GM23338 (cell line): ENCODE measurements around the gene KLRG1. TPM values are rescaled to one million over a fixed set of nuclear protein-coding genes. Genes with fewer than 3 reads are reported as not detected.

Source experiments
- ATAC-seq: fragments of 200-7000 bp; cut with Tn5 transposase; 3 replicates; pipeline ENCODE4 v1.9.1; 2020
- DNase-seq: peaks from one replicate; pipeline ENCODE4 v3.0.0-alpha.2; 2015; ENCODE audit warnings: low spot score
- H2AFZ ChIP-seq: fragments of 200-600 bp; sonication (generic); 2 replicates; pipeline ENCODE4 v1.8.0; 2016; ENCODE audit warnings: antibody characterized with exemption, mild to moderate bottlenecking, moderate library complexity
- H3F3A ChIP-seq: fragments of 200-600 bp; sonication (generic); replicated peaks from 2 replicates; pipeline ENCODE4 v1.8.0; 2017; ENCODE audit warnings: antibody characterized with exemption, mixed run types, low read depth
- H3K27ac ChIP-seq: fragments of 200-600 bp; sonication (generic); 2 replicates; pipeline ENCODE4 v1.6.1; 2016; ENCODE audit warnings: low read depth
- H3K27me3 ChIP-seq: fragments of 200-600 bp; sonication (generic); 2 replicates; pipeline ENCODE4 v1.8.0; 2016; ENCODE audit warnings: mild to moderate bottlenecking, mixed run types, moderate library complexity; ENCODE audit not compliant: insufficient read depth
- H3K36me3 ChIP-seq: fragments of 200-600 bp; sonication (generic); 2 replicates; pipeline ENCODE4 v1.8.0; 2016; ENCODE audit warnings: mild to moderate bottlenecking; ENCODE audit not compliant: insufficient read depth
- H3K4me1 ChIP-seq: fragments of 200-600 bp; sonication (generic); 2 replicates; pipeline ENCODE4 v1.8.0; 2016; ENCODE audit warnings: mild to moderate bottlenecking, moderate library complexity; ENCODE audit not compliant: insufficient read depth
- H3K4me2 ChIP-seq: fragments of 200-600 bp; sonication (generic); 2 replicates; pipeline ENCODE4 v1.7.1; 2017; ENCODE audit warnings: mixed run types
- H3K4me3 ChIP-seq: fragments of 200-600 bp; sonication (generic); 2 replicates; pipeline ENCODE4 v1.6.1; 2016; ENCODE audit warnings: mixed run types
- H3K79me2 ChIP-seq: fragments of 200-600 bp; sonication (generic); replicated peaks from 2 replicates; pipeline ENCODE4 v1.8.0; 2017; ENCODE audit warnings: mild to moderate bottlenecking; ENCODE audit not compliant: insufficient read depth
- H3K9me2 ChIP-seq: fragments of 200-600 bp; sonication (generic); 2 replicates; pipeline ENCODE4 v1.8.0; 2017; ENCODE audit not compliant: insufficient read depth
- H4K20me1 ChIP-seq: fragments of 200-600 bp; sonication (generic); replicated peaks from 2 replicates; pipeline ENCODE4 v1.8.0; 2017; ENCODE audit warnings: mild to moderate bottlenecking; ENCODE audit not compliant: insufficient read depth
- H3K27ac Mint-ChIP-seq: 2 replicates; pipeline ENCODE4 v1.8.0; 2020; ENCODE audit warnings: inconsistent platforms, mild to moderate bottlenecking, moderate library complexity, mixed read lengths
- H3K27me3 Mint-ChIP-seq: 3 replicates; pipeline ENCODE4 v1.8.0; 2022; ENCODE audit warnings: low read depth, mild to moderate bottlenecking, moderate library complexity, mixed read lengths, inconsistent platforms; ENCODE audit not compliant: insufficient read depth, poor library complexity
- H3K36me3 Mint-ChIP-seq: 3 replicates; pipeline ENCODE4 v1.8.0; 2021; ENCODE audit warnings: low read depth, mild to moderate bottlenecking, inconsistent platforms, moderate library complexity, mixed read lengths
- H3K4me1 Mint-ChIP-seq: 3 replicates; pipeline ENCODE4 v1.8.0; 2020; ENCODE audit warnings: mild to moderate bottlenecking, inconsistent platforms, mixed read lengths
- H3K4me3 Mint-ChIP-seq: 3 replicates; pipeline ENCODE4 v1.8.0; 2021; ENCODE audit warnings: moderate library complexity, mild to moderate bottlenecking, inconsistent platforms, mixed read lengths
- H3K9me3 Mint-ChIP-seq: 3 replicates; pipeline ENCODE4 v1.8.0; 2020; ENCODE audit warnings: moderate library complexity, mild to moderate bottlenecking, inconsistent platforms, mixed read lengths
- CREB1 ChIP-seq: fragments of 250-450 bp; sonication (Bioruptor Pico); IDR thresholded peaks from 2 replicates; pipeline ENCODE4 v1.5.0; 2020; ENCODE audit warnings: low read depth, mild to moderate bottlenecking, moderate library complexity
- EZH2 ChIP-seq: fragments of 200-600 bp; sonication (generic); IDR thresholded peaks from one replicate; pipeline ENCODE4 v1.8.0; 2017; ENCODE audit warnings: antibody characterized with exemption, mild to moderate bottlenecking, low read depth; ENCODE audit not compliant: unreplicated experiment
- EZH2phosphoT487 ChIP-seq: fragments of 200-600 bp; sonication (generic); IDR thresholded peaks from one replicate; pipeline ENCODE4 v1.8.1; 2018; ENCODE audit warnings: antibody characterized with exemption; ENCODE audit not compliant: unreplicated experiment
- JUNB ChIP-seq: IDR thresholded peaks from one replicate; pipeline ENCODE4 v1.6.1; 2016; ENCODE audit warnings: antibody characterized with exemption; ENCODE audit not compliant: unreplicated experiment
- POLR2AphosphoS5 ChIP-seq: IDR thresholded peaks from 2 replicates; pipeline ENCODE4 v1.6.1; 2016; ENCODE audit warnings: antibody characterized with exemption, low read depth
- STAT1 ChIP-seq: IDR thresholded peaks from one replicate; pipeline ENCODE4 v1.6.1; 2016; ENCODE audit warnings: antibody characterized with exemption; ENCODE audit not compliant: unreplicated experiment
- ZNF114 ChIP-seq: fragments of 250-450 bp; sonication (Bioruptor Pico); IDR thresholded peaks from 2 replicates; pipeline ENCODE4 v1.5.0; 2020; ENCODE audit warnings: mild to moderate bottlenecking, moderate library complexity
- polyA plus RNA-seq: library from polyadenylated mRNA; unstranded; fragments of >200 nt; fragmentation: Nextera tagmentation; extraction: Ambion mirVana; gene quantifications from 2 replicates; pipeline ENCODE4 v1.2.1, GENCODE V29; 2016
- total RNA-seq: library from RNA; depleted of rRNA; stranded (reverse); fragments of >200 nt; shearing (Covaris generic); gene quantifications from 2 replicates; pipeline ENCODE4 v1.2.3, GENCODE V29; 2014
- TF ChIP-seq, protein P1 (sequence below): IDR thresholded peaks from 2 replicates; pipeline ENCODE4 v1.6.1; 2016; ENCODE audit warnings: antibody characterized with exemption
- TF ChIP-seq, protein P2 (sequence below), 2 experiments: fragments of 200-600 bp in 1 of 2; sonication (generic) in 1 of 2; conservative IDR thresholded peaks; 2 replicates each; pipeline versions ENCODE4 v1.5.1 to v1.6.1; 2016 to 2017; ENCODE audit warnings: antibody characterized with exemption in 2 of 2, low read depth in 2 of 2, mild to moderate bottlenecking in 2 of 2, moderate library complexity in 1 of 2
- TF ChIP-seq, protein P3 (sequence below): IDR thresholded peaks from one replicate; pipeline ENCODE4 v1.6.1; 2018; ENCODE audit warnings: antibody characterized with exemption; ENCODE audit not compliant: unreplicated experiment

KLRG1 gene
- total and polyA plus RNA-seq, 2 experiments from 2014 or later: 5.1 to 7.9 TPM

DNA sequence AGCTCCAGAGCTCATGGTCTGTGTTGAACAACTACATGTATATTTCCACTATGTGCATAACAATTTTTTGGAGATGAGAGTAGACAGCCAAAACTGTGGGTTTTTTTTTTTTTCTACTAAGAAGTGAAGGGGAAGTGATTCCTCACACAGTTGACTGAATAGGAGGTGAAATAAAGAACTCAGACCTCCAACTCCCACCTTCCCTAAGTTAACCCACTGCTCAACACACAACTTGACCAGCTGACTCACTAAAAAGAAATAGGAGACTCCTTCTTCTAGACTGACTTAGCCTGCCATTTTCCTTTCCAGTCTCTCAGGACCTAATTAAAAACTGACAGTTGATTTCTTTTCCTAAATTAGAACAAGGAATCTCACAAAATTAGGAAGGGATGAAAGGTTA lies 41.6 kb upstream of the KLRG1 start (continued):
- TF ChIP-seq, protein P1, sequence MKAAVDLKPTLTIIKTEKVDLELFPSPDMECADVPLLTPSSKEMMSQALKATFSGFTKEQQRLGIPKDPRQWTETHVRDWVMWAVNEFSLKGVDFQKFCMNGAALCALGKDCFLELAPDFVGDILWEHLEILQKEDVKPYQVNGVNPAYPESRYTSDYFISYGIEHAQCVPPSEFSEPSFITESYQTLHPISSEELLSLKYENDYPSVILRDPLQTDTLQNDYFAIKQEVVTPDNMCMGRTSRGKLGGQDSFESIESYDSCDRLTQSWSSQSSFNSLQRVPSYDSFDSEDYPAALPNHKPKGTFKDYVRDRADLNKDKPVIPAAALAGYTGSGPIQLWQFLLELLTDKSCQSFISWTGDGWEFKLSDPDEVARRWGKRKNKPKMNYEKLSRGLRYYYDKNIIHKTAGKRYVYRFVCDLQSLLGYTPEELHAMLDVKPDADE: no peak
- TF ChIP-seq EZH2: no peak
- no peak for TF ChIP-seq CREB1 (CRISPR knock-in tag)
- TF ChIP-seq, protein P2, sequence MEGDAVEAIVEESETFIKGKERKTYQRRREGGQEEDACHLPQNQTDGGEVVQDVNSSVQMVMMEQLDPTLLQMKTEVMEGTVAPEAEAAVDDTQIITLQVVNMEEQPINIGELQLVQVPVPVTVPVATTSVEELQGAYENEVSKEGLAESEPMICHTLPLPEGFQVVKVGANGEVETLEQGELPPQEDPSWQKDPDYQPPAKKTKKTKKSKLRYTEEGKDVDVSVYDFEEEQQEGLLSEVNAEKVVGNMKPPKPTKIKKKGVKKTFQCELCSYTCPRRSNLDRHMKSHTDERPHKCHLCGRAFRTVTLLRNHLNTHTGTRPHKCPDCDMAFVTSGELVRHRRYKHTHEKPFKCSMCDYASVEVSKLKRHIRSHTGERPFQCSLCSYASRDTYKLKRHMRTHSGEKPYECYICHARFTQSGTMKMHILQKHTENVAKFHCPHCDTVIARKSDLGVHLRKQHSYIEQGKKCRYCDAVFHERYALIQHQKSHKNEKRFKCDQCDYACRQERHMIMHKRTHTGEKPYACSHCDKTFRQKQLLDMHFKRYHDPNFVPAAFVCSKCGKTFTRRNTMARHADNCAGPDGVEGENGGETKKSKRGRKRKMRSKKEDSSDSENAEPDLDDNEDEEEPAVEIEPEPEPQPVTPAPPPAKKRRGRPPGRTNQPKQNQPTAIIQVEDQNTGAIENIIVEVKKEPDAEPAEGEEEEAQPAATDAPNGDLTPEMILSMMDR (conservative IDR thresholded peaks at IDR 0.05; ENCODE audit: low read depth in 2 of 2): no peak
- TF ChIP-seq STAT1: no peak
- no peak for TF ChIP-seq POLR2AphosphoS5
- no peak for TF ChIP-seq JUNB
- no peak for TF ChIP-seq ZNF114 (CRISPR knock-in tag)
- TF ChIP-seq EZH2phosphoT487: no peak

DNA sequence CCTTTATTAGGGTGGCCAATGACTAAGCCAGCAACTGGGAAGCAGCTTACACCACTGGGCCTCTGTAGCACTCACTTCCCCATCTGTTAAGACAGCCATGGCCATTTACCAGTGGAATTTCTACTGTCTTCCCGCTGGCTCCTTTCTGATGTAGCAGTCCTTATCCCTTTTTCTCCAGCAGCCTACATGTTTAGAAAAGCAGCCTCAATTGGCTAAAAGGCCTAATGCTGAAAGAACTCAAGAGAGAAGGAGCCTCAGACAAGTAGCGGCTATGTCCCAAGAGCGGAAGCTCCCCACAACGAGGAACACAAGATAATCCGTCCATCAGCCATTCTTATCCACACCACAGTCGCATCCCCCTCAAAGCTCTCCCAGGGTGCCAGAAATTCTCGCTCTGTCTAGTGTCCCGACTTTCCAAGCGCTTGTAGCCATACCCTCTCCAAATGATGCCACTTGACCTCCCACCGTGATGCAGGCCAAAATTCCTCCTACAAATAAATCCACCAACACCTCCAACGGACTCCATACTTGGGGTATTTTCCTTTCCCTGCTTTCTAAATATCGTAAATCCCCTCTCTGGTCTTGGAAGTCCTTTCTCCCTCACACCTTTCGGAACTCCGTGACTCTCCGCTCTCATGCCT lies 40.5 kb upstream of the KLRG1 start:
- Histone ChIP-seq H3K27ac (peak overlapping the region; percentile 97), H3K4me1 (peaks cover 12% of the 10 kb centered on the region; the same call in 1 of the 2 replicates), H3K9me2 (no peaks in the 10 kb centered on the region), H3F3A (peaks cover 29% of the 10 kb centered on the region), H4K20me1 (peaks cover 31% of the 10 kb centered on the region), H3K79me2 (peaks cover 43% of the 10 kb centered on the region), H3K4me2 (peak overlapping the region; percentile 95), H3K27me3 (no peaks in the 10 kb centered on the region), H3K4me3 (peak overlapping the region; percentile 86), H2AFZ (peak overlapping the region; percentile 53; the same call in 1 of the 2 replicates), H3K36me3 (peaks cover 31% of the 10 kb centered on the region; the same call in 1 of the 2 replicates)
- ATAC-seq (peak; percentile 8), DNase-seq (peak; percentile 33)
- H3K9me3 Mint-ChIP-seq: peaks cover 24% of the 10 kb centered on the region
- peak overlapping the region; percentile 91 for H3K4me3 Mint-ChIP-seq
- peaks cover 47% of the 10 kb centered on the region for H3K36me3 Mint-ChIP-seq
- H3K4me1 Mint-ChIP-seq: peaks cover 12% of the 10 kb centered on the region
- H3K27ac Mint-ChIP-seq: peak overlapping the region; percentile 85
- H3K27me3 Mint-ChIP-seq: peaks cover 3% of the 10 kb centered on the region
- TF ChIP-seq, protein P3, sequence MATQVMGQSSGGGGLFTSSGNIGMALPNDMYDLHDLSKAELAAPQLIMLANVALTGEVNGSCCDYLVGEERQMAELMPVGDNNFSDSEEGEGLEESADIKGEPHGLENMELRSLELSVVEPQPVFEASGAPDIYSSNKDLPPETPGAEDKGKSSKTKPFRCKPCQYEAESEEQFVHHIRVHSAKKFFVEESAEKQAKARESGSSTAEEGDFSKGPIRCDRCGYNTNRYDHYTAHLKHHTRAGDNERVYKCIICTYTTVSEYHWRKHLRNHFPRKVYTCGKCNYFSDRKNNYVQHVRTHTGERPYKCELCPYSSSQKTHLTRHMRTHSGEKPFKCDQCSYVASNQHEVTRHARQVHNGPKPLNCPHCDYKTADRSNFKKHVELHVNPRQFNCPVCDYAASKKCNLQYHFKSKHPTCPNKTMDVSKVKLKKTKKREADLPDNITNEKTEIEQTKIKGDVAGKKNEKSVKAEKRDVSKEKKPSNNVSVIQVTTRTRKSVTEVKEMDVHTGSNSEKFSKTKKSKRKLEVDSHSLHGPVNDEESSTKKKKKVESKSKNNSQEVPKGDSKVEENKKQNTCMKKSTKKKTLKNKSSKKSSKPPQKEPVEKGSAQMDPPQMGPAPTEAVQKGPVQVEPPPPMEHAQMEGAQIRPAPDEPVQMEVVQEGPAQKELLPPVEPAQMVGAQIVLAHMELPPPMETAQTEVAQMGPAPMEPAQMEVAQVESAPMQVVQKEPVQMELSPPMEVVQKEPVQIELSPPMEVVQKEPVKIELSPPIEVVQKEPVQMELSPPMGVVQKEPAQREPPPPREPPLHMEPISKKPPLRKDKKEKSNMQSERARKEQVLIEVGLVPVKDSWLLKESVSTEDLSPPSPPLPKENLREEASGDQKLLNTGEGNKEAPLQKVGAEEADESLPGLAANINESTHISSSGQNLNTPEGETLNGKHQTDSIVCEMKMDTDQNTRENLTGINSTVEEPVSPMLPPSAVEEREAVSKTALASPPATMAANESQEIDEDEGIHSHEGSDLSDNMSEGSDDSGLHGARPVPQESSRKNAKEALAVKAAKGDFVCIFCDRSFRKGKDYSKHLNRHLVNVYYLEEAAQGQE: no peak
- TF ChIP-seq, protein P1: no peak
- TF ChIP-seq EZH2 (no peak), ZNF114 (CRISPR knock-in tag) (no peak), EZH2phosphoT487 (no peak), STAT1 (no peak)
- TF ChIP-seq, protein P2 (conservative IDR thresholded peaks at IDR 0.05; ENCODE audit: low read depth in 2 of 2): no peak
